Measurements from ENCODE around the gene RNF14. TPM values are rescaled to one million over a fixed set of nuclear protein-coding genes. Genes with fewer than 3 reads are reported as not detected.
"Not testable (repeated sequence)": the region's sequence is repeated elsewhere in the genome, so short reads cannot be mapped to it uniquely, and the experiment has no call there.

Gene RNF14, protein sequence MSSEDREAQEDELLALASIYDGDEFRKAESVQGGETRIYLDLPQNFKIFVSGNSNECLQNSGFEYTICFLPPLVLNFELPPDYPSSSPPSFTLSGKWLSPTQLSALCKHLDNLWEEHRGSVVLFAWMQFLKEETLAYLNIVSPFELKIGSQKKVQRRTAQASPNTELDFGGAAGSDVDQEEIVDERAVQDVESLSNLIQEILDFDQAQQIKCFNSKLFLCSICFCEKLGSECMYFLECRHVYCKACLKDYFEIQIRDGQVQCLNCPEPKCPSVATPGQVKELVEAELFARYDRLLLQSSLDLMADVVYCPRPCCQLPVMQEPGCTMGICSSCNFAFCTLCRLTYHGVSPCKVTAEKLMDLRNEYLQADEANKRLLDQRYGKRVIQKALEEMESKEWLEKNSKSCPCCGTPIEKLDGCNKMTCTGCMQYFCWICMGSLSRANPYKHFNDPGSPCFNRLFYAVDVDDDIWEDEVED
- total RNA-seq (100 to 1,000 TPM in 1 of 2 donors, 10 to 100 TPM in 1; 98.8 to 101 TPM), polyA plus RNA-seq (ENCODE audit: insufficient read depth, low read depth, low replicate concordance) (149 TPM)
- long read RNA-seq, donor 1, full-length matches to known transcripts: 16 of 40 reads
- long read RNA-seq, donor 1, partial matches to known transcripts: 24 of 40 reads
- long read RNA-seq, donor 1, other reads (novel, unspliced or antisense): 0 of 40 reads
- long read RNA-seq, donor 2, full-length matches to known transcripts: 8 of 32 reads
- long read RNA-seq, donor 2, partial matches to known transcripts: 24 of 32 reads
- long read RNA-seq, donor 2, other reads (novel, unspliced or antisense): 0 of 32 reads

DNA sequence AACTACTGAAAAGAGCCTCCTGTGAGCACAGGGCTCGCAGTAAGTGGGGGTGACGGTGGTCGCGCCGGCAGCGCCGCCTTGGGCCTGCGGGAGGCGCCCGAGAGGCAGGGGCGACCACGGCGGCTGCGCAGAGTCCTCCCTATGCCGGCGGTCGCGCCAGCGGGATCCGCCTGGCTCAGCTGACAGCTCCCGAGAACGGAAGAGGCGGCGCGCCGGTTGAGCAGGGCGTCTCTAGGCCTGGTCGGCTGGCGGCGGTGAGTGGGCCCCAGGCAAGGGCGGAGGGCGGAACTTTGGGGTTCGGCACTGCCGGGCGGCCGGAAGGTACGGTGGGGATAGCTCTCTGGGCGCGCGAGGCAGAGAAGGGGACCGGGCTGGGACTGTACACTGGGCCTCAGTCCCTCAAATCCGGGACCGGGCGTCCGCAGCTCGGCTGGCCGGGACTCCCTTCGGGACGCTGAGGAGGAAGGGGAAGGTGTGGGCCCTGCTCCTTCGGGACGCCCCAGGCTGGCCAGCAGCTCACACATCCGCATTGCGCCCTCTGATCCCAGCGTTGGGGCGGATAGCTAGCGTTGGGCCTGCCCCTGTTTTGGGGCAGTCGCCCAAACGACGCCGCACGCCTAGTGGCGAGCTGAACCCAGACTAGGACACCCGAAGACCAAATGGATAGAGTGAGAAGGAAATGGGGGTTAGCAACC lies at the start of gene RNF14:
Gene RNF14, plus strand, starts transcription at position 192 of the 695 bp plus-strand sequence. CDS start 4,484 bp downstream, outside the sequence.
- 0% methylated on average over 31 to 63 of the region's 63 CpGs for WGBS, 2 donors
- intact Hi-C loops (cut with DNase I; ENCODE audit: low total_unique reads): no loop called here
- H3K4me1 ChIP-seq: peaks cover 19% of the 10 kb centered on the region
- H3K27ac ChIP-seq: peak within 1 kb of the TSS; percentile 98
- H3K9me3 ChIP-seq: no peaks in the 10 kb centered on the region
- peak within 1 kb of the TSS; percentile 83 to 98 for H3K4me3 ChIP-seq
- DNase-seq: peak; percentile 94
- no peaks in the 10 kb centered on the region for H3K36me3 ChIP-seq (ENCODE audit: low read depth, missing control alignments)
- H3K27me3 ChIP-seq: no peaks in the 10 kb centered on the region
- TF ChIP-seq POLR2A (IDR thresholded peaks at IDR 0.05): peak; percentile 87
- peak; percentile 92 to 98 (median 97) for TF ChIP-seq CTCF (IDR thresholded peaks at IDR 0.05)

GRCh38 chr5:141919218-141920119 lies 49.4 kb upstream of the RNF14 start:
- Histone ChIP-seq H3K4me1 (peaks cover 4% of the 10 kb centered on the region), H3K36me3 (ENCODE audit: low read depth, missing control alignments) (no peaks in the 10 kb centered on the region), H3K27me3 (no peaks in the 10 kb centered on the region), H3K4me3 (no peak overlapping the region), H3K9me3 (no peaks in the 10 kb centered on the region), H3K27ac (no peak overlapping the region)
- 81 to 90% methylated on average over 8 of the region's 8 CpGs for WGBS, 2 donors
- no peak for TF ChIP-seq CTCF (IDR thresholded peaks at IDR 0.05)
- no peak for TF ChIP-seq POLR2A (IDR thresholded peaks at IDR 0.05)
- intact Hi-C loops (cut with DNase I; ENCODE audit: low total_unique reads): no loop called here
- DNase-seq: no peak

DNA sequence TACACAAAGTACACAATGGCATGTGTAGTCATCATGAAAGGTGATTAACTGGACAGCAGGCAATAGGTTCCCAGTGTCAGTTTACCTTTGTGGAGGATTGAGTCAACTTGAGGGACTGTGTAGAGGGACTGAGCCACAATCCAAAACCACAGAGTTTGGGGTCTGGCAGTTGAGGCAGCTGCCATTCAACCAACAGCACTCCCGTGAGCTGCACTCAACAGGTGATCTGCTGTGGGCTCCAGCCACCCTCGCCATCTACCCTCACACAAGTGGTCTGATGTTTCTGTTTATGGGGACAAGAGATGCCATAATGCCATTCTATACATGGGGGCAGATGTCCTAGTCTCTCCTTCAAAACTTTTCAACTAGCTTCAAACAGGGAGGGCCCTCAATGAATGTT lies 48.1 kb upstream of the RNF14 start:
- DNase-seq: no peak
- intact Hi-C loops (cut with DNase I; ENCODE audit: low total_unique reads): no loop called here
- H3K4me3 ChIP-seq: no peak overlapping the region
- H3K27ac ChIP-seq: no peak overlapping the region
- H3K36me3 ChIP-seq (ENCODE audit: low read depth, missing control alignments): no peaks in the 10 kb centered on the region
- H3K27me3 ChIP-seq: no peaks in the 10 kb centered on the region
- TF ChIP-seq POLR2A (IDR thresholded peaks at IDR 0.05) (no peak), CTCF (IDR thresholded peaks at IDR 0.05) (no peak)
- WGBS, 2 donors: 81 to 89% methylated on average over 2 of the region's 2 CpGs
- H3K4me1 ChIP-seq: peaks cover 6% of the 10 kb centered on the region
- no peaks in the 10 kb centered on the region for H3K9me3 ChIP-seq

- DNase-seq; H3K27me3 ChIP-seq; intact Hi-C loops (cut with DNase I; ENCODE audit: low total_unique reads); H3K4me1 ChIP-seq; H3K9me3 ChIP-seq; H3K36me3 ChIP-seq (ENCODE audit: low read depth, missing control alignments): not testable (repeated sequence)
- peak overlapping the region; percentile 93 to 98 for H3K27ac ChIP-seq
- H3K4me3 ChIP-seq: peak overlapping the region; percentile 72 to 76
- WGBS, 2 donors: 30 to 36% methylated on average over 27 to 28 of the region's 28 CpGs
Measured at GRCh38 chr5:141922827-141923447, 46.0 kb upstream of the RNF14 start.
